Hepatocyte (in vitro differentiated cells): ENCODE data around the gene HIRA. TPM values are rescaled to one million over a fixed set of nuclear protein-coding genes. Genes with fewer than 3 reads are reported as not detected.
"Not testable (repeated sequence)": the region's sequence is repeated elsewhere in the genome, so short reads cannot be mapped to it uniquely, and the experiment has no call there.

Experiments used
- DNase-seq: peaks from one replicate; pipeline ENCODE4 v3.0.0-alpha.2; 2016; ENCODE audit warnings: low spot score
- H2AFZ ChIP-seq: fragments of 200-600 bp; sonication (generic); 2 replicates; pipeline ENCODE4 v1.6.0; 2016; ENCODE audit warnings: antibody characterized with exemption, mild to moderate bottlenecking
- H3K27ac ChIP-seq: fragments of 200-600 bp; sonication (generic); 2 replicates; pipeline ENCODE4 v1.5.1; 2016; ENCODE audit warnings: mild to moderate bottlenecking
- H3K27me3 ChIP-seq: fragments of 200-600 bp; sonication (generic); 2 replicates; pipeline ENCODE4 v1.6.1; 2016
- H3K36me3 ChIP-seq: fragments of 200-600 bp; sonication (generic); replicated peaks from 2 replicates; pipeline ENCODE4 v1.5.1; 2016; ENCODE audit warnings: low read depth; ENCODE audit not compliant: insufficient read depth
- H3K4me1 ChIP-seq: fragments of 200-600 bp; sonication (generic); 2 replicates; pipeline ENCODE4 v1.5.1; 2016; ENCODE audit warnings: mild to moderate bottlenecking, moderate library complexity; ENCODE audit not compliant: insufficient read depth
- H3K4me2 ChIP-seq: fragments of 200-600 bp; sonication (generic); 2 replicates; pipeline ENCODE4 v1.6.0; 2016
- H3K4me3 ChIP-seq: fragments of 200-600 bp; sonication (generic); 2 replicates; pipeline ENCODE4 v1.5.1; 2016; ENCODE audit warnings: mild to moderate bottlenecking
- H3K79me2 ChIP-seq: fragments of 200-600 bp; sonication (generic); 2 replicates; pipeline ENCODE4 v1.6.0; 2017; ENCODE audit warnings: mild to moderate bottlenecking
- H3K9me2 ChIP-seq: fragments of 200-600 bp; sonication (generic); replicated peaks from 2 replicates; pipeline ENCODE4 v1.6.0; 2017; ENCODE audit warnings: mild to moderate bottlenecking; ENCODE audit not compliant: insufficient read depth
- H3K9me3 ChIP-seq: fragments of 200-600 bp; sonication (generic); 2 replicates; pipeline ENCODE4 v1.5.1; 2016; ENCODE audit warnings: low read depth, mild to moderate bottlenecking
- H4K20me1 ChIP-seq: fragments of 200-600 bp; sonication (generic); 2 replicates; pipeline ENCODE4 v1.6.0; 2016; ENCODE audit warnings: mild to moderate bottlenecking; ENCODE audit not compliant: insufficient read depth, poor library complexity, severe bottlenecking
- CTCF ChIP-seq: fragments of 200-600 bp; sonication (generic); IDR thresholded peaks from 2 replicates; pipeline ENCODE4 v1.5.1; 2016; ENCODE audit warnings: antibody characterized with exemption, mild to moderate bottlenecking; ENCODE audit not compliant: poor library complexity
- EZH2 ChIP-seq: fragments of 200-600 bp; sonication (generic); IDR thresholded peaks from 2 replicates; pipeline ENCODE4 v1.6.1; 2016; ENCODE audit warnings: antibody characterized with exemption, mild to moderate bottlenecking, borderline replicate concordance
- EZH2phosphoT487 ChIP-seq: fragments of 200-600 bp; sonication (generic); IDR thresholded peaks from one replicate; pipeline ENCODE4 v1.6.1; 2018; ENCODE audit warnings: antibody characterized with exemption, mild to moderate bottlenecking, low read depth, moderate library complexity; ENCODE audit not compliant: unreplicated experiment, severe bottlenecking
- WGBS: methylation state at CpG from one replicate; pipeline ENCODE4 v1.1.6; 2016; ENCODE audit warnings: low lambda C conversion rate; ENCODE audit errors: missing lambda C conversion rate; 5-methylcytosine and 5-hydroxymethylcytosine counted together
- polyA plus RNA-seq: library from polyadenylated mRNA; unstranded; fragments of >200 nt; fragmentation: Nextera tagmentation; extraction: Ambion mirVana; gene quantifications from 2 replicates; pipeline ENCODE4 v1.2.1, GENCODE V29; 2016
- total RNA-seq: library from RNA; depleted of rRNA; stranded (reverse); fragments of >200 nt; gene quantifications from 2 replicates; pipeline ENCODE4 v1.2.3, GENCODE V29; 2014

Gene HIRA
- total and polyA plus RNA-seq, 2 experiments from 2014 or later = 23.5 to 30.6 TPM

- H3K27me3 ChIP-seq = no peaks in the 10 kb centered on the region
- DNase-seq = no peak
- no peaks in the 10 kb centered on the region for H3K36me3 ChIP-seq
- no peaks in the 10 kb centered on the region for H3K4me1 ChIP-seq
- H3K4me2 ChIP-seq = no peak overlapping the region
- H4K20me1 ChIP-seq = no peaks in the 10 kb centered on the region
- TF ChIP-seq EZH2phosphoT487 = no peak
- TF ChIP-seq EZH2 = no peak
- no peak for TF ChIP-seq CTCF
- H3K4me3 ChIP-seq = no peak overlapping the region
- H3K79me2 ChIP-seq = no peaks in the 10 kb centered on the region
- no peaks in the 10 kb centered on the region for H3K9me2 ChIP-seq
- WGBS = 93% methylated on average over 5 of the region's 5 CpGs
- H3K9me3 ChIP-seq = no peaks in the 10 kb centered on the region
- no peak overlapping the region for H3K27ac ChIP-seq
- H2AFZ ChIP-seq = no peak overlapping the region
Measured at GRCh38 chr22:19373450-19373849, 58.1 kb downstream of the HIRA start.

GRCh38 chr22:19371893-19372292 lies 59.6 kb downstream of the HIRA start:
- Histone ChIP-seq H3K27me3 (no peaks in the 10 kb centered on the region), H3K4me3 (no peak overlapping the region), H3K4me1 (no peaks in the 10 kb centered on the region), H3K9me3 (no peaks in the 10 kb centered on the region), H3K27ac (no peak overlapping the region), H3K4me2 (no peak overlapping the region), H3K79me2 (no peaks in the 10 kb centered on the region), H3K36me3 (no peaks in the 10 kb centered on the region), H3K9me2 (no peaks in the 10 kb centered on the region), H2AFZ (no peak overlapping the region), H4K20me1 (no peaks in the 10 kb centered on the region)
- no peak for TF ChIP-seq CTCF
- no peak for TF ChIP-seq EZH2
- TF ChIP-seq EZH2phosphoT487 = no peak
- no peak for DNase-seq

- no peaks in the 10 kb centered on the region for H4K20me1 ChIP-seq
- H3K4me1 ChIP-seq = no peaks in the 10 kb centered on the region
- no peaks in the 10 kb centered on the region for H3K36me3 ChIP-seq
- H3K27me3 ChIP-seq = no peaks in the 10 kb centered on the region
- no peak overlapping the region for H3K4me3 ChIP-seq
- H3K9me2 ChIP-seq = no peaks in the 10 kb centered on the region
- H3K4me2 ChIP-seq = no peak overlapping the region
- H2AFZ ChIP-seq = no peak overlapping the region
- TF ChIP-seq EZH2phosphoT487 = no peak
- TF ChIP-seq CTCF = no peak
- no peak for TF ChIP-seq EZH2
- H3K79me2 ChIP-seq = no peaks in the 10 kb centered on the region
- WGBS = 94% methylated on average over 2 of the region's 2 CpGs
- no peak for DNase-seq
- H3K9me3 ChIP-seq = no peaks in the 10 kb centered on the region
- no peak overlapping the region for H3K27ac ChIP-seq
Measured at GRCh38 chr22:19368876-19369275, 62.7 kb downstream of the HIRA start.

GRCh38 chr22:19367763-19368367 lies 63.7 kb downstream of the HIRA start:
- H3K9me3 ChIP-seq = no peaks in the 10 kb centered on the region
- WGBS = 100% methylated on average over 3 of the region's 3 CpGs

GRCh38 chr22:19363541-19363940 lies 68.0 kb downstream of the HIRA start:
- not testable (repeated sequence) for H3K4me3 ChIP-seq, H3K27me3 ChIP-seq, H3K9me2 ChIP-seq, H3K4me2 ChIP-seq, H4K20me1 ChIP-seq, DNase-seq, H3K27ac ChIP-seq, H2AFZ ChIP-seq, H3K9me3 ChIP-seq, H3K36me3 ChIP-seq, H3K79me2 ChIP-seq, H3K4me1 ChIP-seq
- 97% methylated on average over 7 of the region's 7 CpGs for WGBS

More at GRCh38 chr22:19367763-19368367, 63.7 kb downstream of the HIRA start:
- Histone ChIP-seq H3K27me3 (no peaks in the 10 kb centered on the region), H3K4me1 (no peaks in the 10 kb centered on the region), H3K36me3 (no peaks in the 10 kb centered on the region), H3K4me3 (no peak overlapping the region), H3K27ac (no peak overlapping the region), H3K9me2 (no peaks in the 10 kb centered on the region), H2AFZ (no peak overlapping the region), H3K79me2 (no peaks in the 10 kb centered on the region), H3K4me2 (no peak overlapping the region), H4K20me1 (no peaks in the 10 kb centered on the region)
- TF ChIP-seq CTCF = no peak
- TF ChIP-seq EZH2phosphoT487 = no peak
- TF ChIP-seq EZH2 = no peak
- DNase-seq = no peak
